ENCODE measurements around the gene SLCO3A1. TPM values are rescaled to one million over a fixed set of nuclear protein-coding genes. Genes with fewer than 3 reads are reported as not detected.

SLCO3A1 gene
- total and polyA plus RNA-seq, 4 donors, result 1.6 to 3.6 (median 2.4) TPM

GRCh38 chr15:91947293-91947679 is 93.8 kb downstream of the SLCO3A1 start:
- peaks cover 5 to 19% (median 14%) of the 10 kb centered on the region in 4 donors for H3K4me1 ChIP-seq (ENCODE audit: control insufficient read depth in 4 of 4, insufficient read depth in 4 of 4, low read length in 3 of 4)
- no peaks in the 10 kb centered on the region for H3K9me3 ChIP-seq (ENCODE audit: control insufficient read depth in 4 of 4, low read length in 3 of 4)
- WGBS, result 43% methylated on average over 7 of the region's 7 CpGs
- no peaks in the 10 kb centered on the region for H3K36me3 ChIP-seq (ENCODE audit: control insufficient read depth in 4 of 4, insufficient read depth in 3 of 4, low read depth in 1 of 4, low read length in 3 of 4)
- no peak overlapping the region for H3K9ac ChIP-seq (ENCODE audit: low read depth in 1 of 2, low read length in 2 of 2)
- peak overlapping the region; percentile 22 to 62 for H3K27ac ChIP-seq (ENCODE audit: low read depth in 1 of 2, low read length in 2 of 2)
- no peak for DNase-seq (ENCODE audit: low spot score)
- no peak for TF ChIP-seq MAX (IDR thresholded peaks at IDR 0.05)
- peak; percentile 47 for TF ChIP-seq NR2F2 (IDR thresholded peaks at IDR 0.05)
- H3K27me3 ChIP-seq (ENCODE audit: control insufficient read depth in 4 of 4, insufficient read depth in 4 of 4, low read length in 3 of 4), result no peaks in the 10 kb centered on the region
- no peak overlapping the region for H3K4me3 ChIP-seq (ENCODE audit: low read depth in 1 of 3, low read length in 3 of 3)

GRCh38 chr15:91947683-91948608 is 94.4 kb downstream of the SLCO3A1 start:
- WGBS, result 45% methylated on average over 19 of the region's 19 CpGs
- Histone ChIP-seq H3K4me3 (ENCODE audit: low read depth in 1 of 3, low read length in 3 of 3) (no peak overlapping the region), H3K27me3 (ENCODE audit: control insufficient read depth in 4 of 4, insufficient read depth in 4 of 4, low read length in 3 of 4) (no peaks in the 10 kb centered on the region), H3K27ac (ENCODE audit: low read depth in 1 of 2, low read length in 2 of 2) (peak overlapping the region; percentile 22 to 62), H3K9ac (ENCODE audit: low read depth in 1 of 2, low read length in 2 of 2) (no peak overlapping the region), H3K4me1 (ENCODE audit: control insufficient read depth in 4 of 4, insufficient read depth in 4 of 4, low read length in 3 of 4) (peaks cover 1 to 13% (median 8%) of the 10 kb centered on the region in 4 donors), H3K9me3 (ENCODE audit: control insufficient read depth in 4 of 4, low read length in 3 of 4) (no peaks in the 10 kb centered on the region), H3K36me3 (ENCODE audit: control insufficient read depth in 4 of 4, insufficient read depth in 3 of 4, low read depth in 1 of 4, low read length in 3 of 4) (no peaks in the 10 kb centered on the region)
- peak; percentile 33 for TF ChIP-seq REST (IDR thresholded peaks at IDR 0.05)
- peak; percentile 11 for TF ChIP-seq FOXA1 (IDR thresholded peaks at IDR 0.05)
- no peak for TF ChIP-seq ATF3 (IDR thresholded peaks at IDR 0.05)
- DNase-seq (ENCODE audit: low spot score), result no peak

GRCh38 chr15:91949361-91949760 is 95.9 kb downstream of the SLCO3A1 start:
- DNase-seq (ENCODE audit: low spot score), result no peak
- Histone ChIP-seq H3K36me3 (ENCODE audit: control insufficient read depth in 4 of 4, insufficient read depth in 3 of 4, low read depth in 1 of 4, low read length in 3 of 4) (no peaks in the 10 kb centered on the region), H3K9me3 (ENCODE audit: control insufficient read depth in 4 of 4, low read length in 3 of 4) (no peaks in the 10 kb centered on the region), H3K4me3 (ENCODE audit: low read depth in 1 of 3, low read length in 3 of 3) (no peak overlapping the region), H3K27ac (ENCODE audit: low read depth in 1 of 2, low read length in 2 of 2) (no peak overlapping the region), H3K4me1 (ENCODE audit: control insufficient read depth in 4 of 4, insufficient read depth in 4 of 4, low read length in 3 of 4) (peaks cover 0 to 7% (median 0%) of the 10 kb centered on the region in 4 donors), H3K27me3 (ENCODE audit: control insufficient read depth in 4 of 4, insufficient read depth in 4 of 4, low read length in 3 of 4) (no peaks in the 10 kb centered on the region), H3K9ac (ENCODE audit: low read depth in 1 of 2, low read length in 2 of 2) (no peak overlapping the region)
- 97% methylated on average over 8 of the region's 8 CpGs for WGBS
- TF ChIP-seq CTCF (IDR thresholded peaks at IDR 0.05; ENCODE audit: low read depth, low read length, missing input control) (no peak), ZBTB33 (IDR thresholded peaks at IDR 0.05) (no peak), ATF3 (IDR thresholded peaks at IDR 0.05) (no peak), RAD21 (IDR thresholded peaks at IDR 0.05) (no peak), TAF1 (conservative IDR thresholded peaks at IDR 0.05) (no peak), NR2F2 (IDR thresholded peaks at IDR 0.05) (no peak), HNF4G (IDR thresholded peaks at IDR 0.05) (no peak), HNF4A (conservative IDR thresholded peaks at IDR 0.05) (no peak), RXRA (IDR thresholded peaks at IDR 0.05) (no peak), REST (IDR thresholded peaks at IDR 0.05) (no peak), YY1 (IDR thresholded peaks at IDR 0.05) (no peak)
